Activated CD8-positive, alpha-beta T cell treated with anti-CD3 and anti-CD28 coated beads for 36 hours (primary cell): ENCODE measurements around the gene HSFX4. TPM values are rescaled to one million over a fixed set of nuclear protein-coding genes. Genes with fewer than 3 reads are reported as not detected.

ENCODE experiments used
- ATAC-seq: fragments of 200-7000 bp; cut with Tn5 transposase; one replicate; pipeline ENCODE4 v1.10.0; 2021; ENCODE audit warnings: mild to moderate bottlenecking, moderate library complexity
- CTCF ChIA-PET: fragments of 350-600 bp; sonication (Branson Sonifier 250); formaldehyde crosslinking; loops from one replicate; lab custom pipeline; 2021; ENCODE audit warnings: antibody characterized with exemption; lab: Charles Lee
- POLR2A ChIA-PET: fragments of 350-600 bp; sonication (Branson Sonifier 250); formaldehyde crosslinking; loops from one replicate; lab custom pipeline; 2021; ENCODE audit warnings: antibody characterized with exemption; lab: Charles Lee
- DNase-seq: peaks from one replicate; pipeline ENCODE4 v3.0.0-alpha.2; 2020
- H3K27ac Mint-ChIP-seq: one replicate; pipeline ENCODE4 v1.8.0; 2021; ENCODE audit warnings: mild to moderate bottlenecking, mixed read lengths
- H3K27me3 Mint-ChIP-seq: one replicate; pipeline ENCODE4 v1.8.0; 2021; ENCODE audit warnings: mixed read lengths
- H3K36me3 Mint-ChIP-seq: one replicate; pipeline ENCODE4 v1.8.0; 2021; ENCODE audit warnings: low read depth, mixed read lengths
- H3K4me1 Mint-ChIP-seq: one replicate; pipeline ENCODE4 v1.8.0; 2021; ENCODE audit warnings: low read depth, mixed read lengths
- H3K4me3 Mint-ChIP-seq: one replicate; pipeline ENCODE4 v1.8.0; 2021; ENCODE audit warnings: mild to moderate bottlenecking, moderate library complexity, mixed read lengths
- H3K9me3 Mint-ChIP-seq: one replicate; pipeline ENCODE4 v1.8.0; 2021; ENCODE audit warnings: mixed read lengths
- intact Hi-C: fragments of 100-400 bp; cut with micrococcal nuclease; formaldehyde crosslinking; loops from one replicate; pipeline ENCODE4 v1.10.0; 2022
- total RNA-seq, 2 experiments: library from RNA; stranded (reverse); gene quantifications; one replicate each; pipeline ENCODE4 v1.2.3, GENCODE V29; 2021
- TF ChIP-seq, protein P1 (sequence below): fragments of 200-600 bp; IDR thresholded peaks from one replicate; pipeline ENCODE4 v1.8.0; 2022; ENCODE audit warnings: antibody characterized with exemption, mild to moderate bottlenecking

Gene HSFX4
- total RNA-seq, 2 experiments from 2014 or later = not detected

- TF ChIP-seq, protein P1, sequence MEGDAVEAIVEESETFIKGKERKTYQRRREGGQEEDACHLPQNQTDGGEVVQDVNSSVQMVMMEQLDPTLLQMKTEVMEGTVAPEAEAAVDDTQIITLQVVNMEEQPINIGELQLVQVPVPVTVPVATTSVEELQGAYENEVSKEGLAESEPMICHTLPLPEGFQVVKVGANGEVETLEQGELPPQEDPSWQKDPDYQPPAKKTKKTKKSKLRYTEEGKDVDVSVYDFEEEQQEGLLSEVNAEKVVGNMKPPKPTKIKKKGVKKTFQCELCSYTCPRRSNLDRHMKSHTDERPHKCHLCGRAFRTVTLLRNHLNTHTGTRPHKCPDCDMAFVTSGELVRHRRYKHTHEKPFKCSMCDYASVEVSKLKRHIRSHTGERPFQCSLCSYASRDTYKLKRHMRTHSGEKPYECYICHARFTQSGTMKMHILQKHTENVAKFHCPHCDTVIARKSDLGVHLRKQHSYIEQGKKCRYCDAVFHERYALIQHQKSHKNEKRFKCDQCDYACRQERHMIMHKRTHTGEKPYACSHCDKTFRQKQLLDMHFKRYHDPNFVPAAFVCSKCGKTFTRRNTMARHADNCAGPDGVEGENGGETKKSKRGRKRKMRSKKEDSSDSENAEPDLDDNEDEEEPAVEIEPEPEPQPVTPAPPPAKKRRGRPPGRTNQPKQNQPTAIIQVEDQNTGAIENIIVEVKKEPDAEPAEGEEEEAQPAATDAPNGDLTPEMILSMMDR = no peak
- H3K27me3 Mint-ChIP-seq = no peaks in the 10 kb centered on the region
- H3K4me3 Mint-ChIP-seq = no peak overlapping the region
- ATAC-seq (no peak), DNase-seq (no peak)
- no peaks in the 10 kb centered on the region for H3K9me3 Mint-ChIP-seq
- ChIA-PET POLR2A (no interaction called here), CTCF (interaction anchor here (1.6 to 1.8 kb wide), 2 partner anchors 80 to 538 kb away, joined by 4 read pairs; no protein-coding TSS in a partner anchor)
- peaks cover 2% of the 10 kb centered on the region for H3K4me1 Mint-ChIP-seq
- intact Hi-C loops = no loop called here
- H3K36me3 Mint-ChIP-seq = peaks cover 9% of the 10 kb centered on the region
- no peak overlapping the region for H3K27ac Mint-ChIP-seq
Observed at GRCh38 chrX:149949743-149950436, 20.5 kb downstream of the HSFX4 start.

GRCh38 chrX:149950681-149951080, 21.3 kb downstream of the HSFX4 start:
- H3K4me1 Mint-ChIP-seq = peaks cover 2% of the 10 kb centered on the region
- H3K36me3 Mint-ChIP-seq = peaks cover 9% of the 10 kb centered on the region
- H3K9me3 Mint-ChIP-seq = no peaks in the 10 kb centered on the region
- no peak overlapping the region for H3K27ac Mint-ChIP-seq
- DNase-seq (peak; percentile 15), ATAC-seq (no peak)
- H3K4me3 Mint-ChIP-seq = no peak overlapping the region
- TF ChIP-seq, protein P1 = peak; percentile 29
- H3K27me3 Mint-ChIP-seq = no peaks in the 10 kb centered on the region
- POLR2A ChIA-PET = no interaction called here
- intact Hi-C loops = no loop called here
- CTCF ChIA-PET = interaction anchor here (1.6 kb wide), 1 partner anchor 79 kb away, joined by 4 read pairs; no protein-coding TSS in a partner anchor

DNA sequence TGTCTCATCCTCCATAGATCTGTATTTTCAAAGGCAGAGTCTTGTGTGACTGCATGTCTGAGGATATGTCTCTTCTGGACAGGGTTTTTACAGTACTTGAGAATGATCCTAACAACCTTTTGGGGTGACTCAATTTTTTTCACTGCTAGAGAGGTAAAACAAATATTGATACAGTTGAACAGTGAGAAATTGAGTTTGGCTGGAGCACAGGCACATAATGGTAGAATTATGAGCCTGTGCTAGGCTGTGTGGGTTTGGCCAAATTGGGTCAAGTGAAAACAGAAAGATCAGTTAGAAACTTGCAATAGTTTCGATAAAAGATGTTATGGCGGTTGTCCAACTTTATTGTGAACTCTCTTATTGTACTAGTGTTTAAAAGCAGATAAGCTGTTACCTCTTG, 32.2 kb downstream of the HSFX4 start:
- CTCF ChIA-PET = interaction anchor here (0.7 to 1.0 kb wide), 2 partner anchors 9 to 21 kb away, joined by 3 read pairs; no protein-coding TSS in a partner anchor
- Mint-ChIP-seq H3K36me3 (peaks cover 7% of the 10 kb centered on the region), H3K4me1 (no peaks in the 10 kb centered on the region), H3K9me3 (no peaks in the 10 kb centered on the region), H3K27me3 (no peaks in the 10 kb centered on the region), H3K27ac (no peak overlapping the region), H3K4me3 (no peak overlapping the region)
- TF ChIP-seq, protein P1 = no peak
- DNase-seq (no peak), ATAC-seq (no peak)
- POLR2A ChIA-PET = no interaction called here
- intact Hi-C loops = loop anchor here (10.0 kb wide), 2 partner anchors 393 to 523 kb away; no protein-coding TSS in a partner anchor

DNA sequence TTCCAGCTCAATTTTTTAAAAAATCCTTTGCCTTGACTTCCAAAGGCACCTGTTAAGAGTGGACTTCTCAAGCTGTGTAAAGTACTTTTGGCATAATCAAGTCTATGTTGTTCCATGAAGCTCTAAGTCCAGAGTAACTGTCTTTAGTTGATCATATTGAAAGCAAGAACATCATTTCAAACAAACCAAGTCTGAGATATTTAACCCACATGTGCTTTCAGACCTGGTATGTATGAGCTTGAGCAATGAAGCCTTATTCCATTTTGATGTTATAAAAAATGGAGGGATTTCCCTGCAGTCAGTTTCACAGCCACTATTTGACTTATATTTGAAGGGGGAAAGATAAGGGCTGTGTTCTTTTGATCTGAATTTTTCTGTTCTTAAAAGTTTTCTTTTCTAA, 32.6 kb downstream of the HSFX4 start:
- H3K27me3 Mint-ChIP-seq = no peaks in the 10 kb centered on the region
- H3K4me3 Mint-ChIP-seq = no peak overlapping the region
- H3K27ac Mint-ChIP-seq = no peak overlapping the region
- intact Hi-C loops = loop anchor here (10.0 kb wide), 2 partner anchors 393 to 523 kb away; no protein-coding TSS in a partner anchor
- ATAC-seq (no peak), DNase-seq (no peak)
- H3K9me3 Mint-ChIP-seq = no peaks in the 10 kb centered on the region
- ChIA-PET POLR2A (no interaction called here), CTCF (interaction anchor here (0.7 to 1.0 kb wide), 2 partner anchors 9 to 22 kb away, joined by 3 read pairs; no protein-coding TSS in a partner anchor)
- no peaks in the 10 kb centered on the region for H3K4me1 Mint-ChIP-seq
- TF ChIP-seq, protein P1 = no peak
- H3K36me3 Mint-ChIP-seq = peaks cover 7% of the 10 kb centered on the region
